Fibroblast of skin of left biceps (primary cell): ENCODE results near the gene NELFA.

Source experiments
- DNase-seq, 2 experiments: peaks; one replicate each; pipeline ENCODE4 v3.0.0-alpha.2; 2013; ENCODE audit warnings: low read depth in 2 of 2

Gene NELFA

GRCh38 chr4:1937550-1937949 is 71.2 kb downstream of the NELFA start:
- DNase-seq: no peak

GRCh38 chr4:1933700-1934099 is 75.1 kb downstream of the NELFA start:
- no peak for DNase-seq

DNA sequence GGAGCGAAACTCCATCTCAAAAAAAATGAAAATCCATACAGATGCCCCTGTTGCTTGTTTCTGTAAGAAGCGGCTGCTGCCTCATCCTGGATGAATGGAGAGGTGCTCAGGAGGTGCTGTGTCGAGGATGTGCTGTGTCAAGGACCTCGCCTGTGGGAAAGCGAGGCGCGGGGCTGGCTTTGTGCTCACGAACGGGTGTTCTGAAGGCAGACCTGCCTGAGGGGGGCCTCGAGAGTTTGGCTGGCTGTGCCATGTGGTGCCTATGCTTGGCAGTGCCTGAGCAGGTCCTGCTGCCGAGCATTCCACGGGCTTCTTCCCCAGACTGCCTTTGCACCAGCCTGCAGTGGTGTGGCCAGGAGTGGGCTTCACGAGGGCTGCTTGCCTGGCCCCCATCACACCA is 76.0 kb downstream of the NELFA start:
- no peak for DNase-seq
